Fibroblast of lung (primary cell): ENCODE measurements around the gene PGR.

Experiments
- EZH2 ChIP-seq: IDR thresholded peaks from 2 replicates; pipeline ENCODE4 v1.5.1; 2012; ENCODE audit warnings: low read length, control low read depth, mild to moderate bottlenecking; ENCODE audit errors: missing control alignments
- TF ChIP-seq, protein P1 (sequence below), 2 donors: IDR thresholded peaks in 1 of 2; conservative IDR thresholded peaks in 1 of 2; 1 replicate in 1 of 2; 2 replicates in 1 of 2; pipeline ENCODE4 v1.5.1; 2011 to 2012; ENCODE audit warnings: low read length in 2 of 2, control low read depth in 1 of 2, inconsistent platforms in 1 of 2, low read depth in 1 of 2, mild to moderate bottlenecking in 1 of 2

DNA sequence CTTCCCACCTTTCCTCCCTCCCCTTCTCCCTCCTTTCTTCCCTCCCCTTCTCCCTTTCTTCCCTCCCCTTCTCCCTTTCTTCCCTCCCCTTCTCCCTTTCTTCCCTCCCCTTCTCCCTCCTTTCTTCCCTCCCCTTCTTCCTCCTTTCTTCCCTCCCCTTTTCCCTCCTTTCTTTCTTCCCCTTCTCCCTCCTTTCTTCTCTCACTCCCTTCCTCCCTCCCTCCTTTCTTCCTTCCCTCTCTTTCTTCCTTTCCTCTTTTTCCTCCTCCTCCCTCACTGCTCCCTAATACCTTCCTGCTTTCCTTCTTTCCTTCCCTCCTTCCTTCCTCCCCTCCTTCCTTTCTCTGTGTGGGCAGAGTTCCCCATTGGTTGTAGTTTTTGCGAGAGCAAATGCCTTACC, 76.1 kb downstream of the PGR start:
- TF ChIP-seq, protein P1, sequence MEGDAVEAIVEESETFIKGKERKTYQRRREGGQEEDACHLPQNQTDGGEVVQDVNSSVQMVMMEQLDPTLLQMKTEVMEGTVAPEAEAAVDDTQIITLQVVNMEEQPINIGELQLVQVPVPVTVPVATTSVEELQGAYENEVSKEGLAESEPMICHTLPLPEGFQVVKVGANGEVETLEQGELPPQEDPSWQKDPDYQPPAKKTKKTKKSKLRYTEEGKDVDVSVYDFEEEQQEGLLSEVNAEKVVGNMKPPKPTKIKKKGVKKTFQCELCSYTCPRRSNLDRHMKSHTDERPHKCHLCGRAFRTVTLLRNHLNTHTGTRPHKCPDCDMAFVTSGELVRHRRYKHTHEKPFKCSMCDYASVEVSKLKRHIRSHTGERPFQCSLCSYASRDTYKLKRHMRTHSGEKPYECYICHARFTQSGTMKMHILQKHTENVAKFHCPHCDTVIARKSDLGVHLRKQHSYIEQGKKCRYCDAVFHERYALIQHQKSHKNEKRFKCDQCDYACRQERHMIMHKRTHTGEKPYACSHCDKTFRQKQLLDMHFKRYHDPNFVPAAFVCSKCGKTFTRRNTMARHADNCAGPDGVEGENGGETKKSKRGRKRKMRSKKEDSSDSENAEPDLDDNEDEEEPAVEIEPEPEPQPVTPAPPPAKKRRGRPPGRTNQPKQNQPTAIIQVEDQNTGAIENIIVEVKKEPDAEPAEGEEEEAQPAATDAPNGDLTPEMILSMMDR (conservative IDR thresholded peaks at IDR 0.05 in 1 of 2, IDR thresholded peaks at IDR 0.05 in 1 of 2; ENCODE audit: low read depth in 1 of 2, low read length in 2 of 2), result no peak
- TF ChIP-seq EZH2, result no peak
